GM18867 (cell line): Measurements from ENCODE around the gene CPT1B.
A peak's percentile ranks its signal among the peaks of the same experiment; 100 is the strongest.
"Not testable (repeated sequence)": the region's sequence is repeated elsewhere in the genome, so short reads cannot be mapped to it uniquely, and the experiment has no call there.

Experiments used
- ATAC-seq: cut with Tn5 transposase; IDR thresholded peaks from one replicate; pipeline ENCODE4 v1.9.1; 2021; ENCODE audit warnings: mild to moderate bottlenecking, moderate library complexity; ENCODE audit not compliant: unreplicated experiment

CPT1B gene

DNA sequence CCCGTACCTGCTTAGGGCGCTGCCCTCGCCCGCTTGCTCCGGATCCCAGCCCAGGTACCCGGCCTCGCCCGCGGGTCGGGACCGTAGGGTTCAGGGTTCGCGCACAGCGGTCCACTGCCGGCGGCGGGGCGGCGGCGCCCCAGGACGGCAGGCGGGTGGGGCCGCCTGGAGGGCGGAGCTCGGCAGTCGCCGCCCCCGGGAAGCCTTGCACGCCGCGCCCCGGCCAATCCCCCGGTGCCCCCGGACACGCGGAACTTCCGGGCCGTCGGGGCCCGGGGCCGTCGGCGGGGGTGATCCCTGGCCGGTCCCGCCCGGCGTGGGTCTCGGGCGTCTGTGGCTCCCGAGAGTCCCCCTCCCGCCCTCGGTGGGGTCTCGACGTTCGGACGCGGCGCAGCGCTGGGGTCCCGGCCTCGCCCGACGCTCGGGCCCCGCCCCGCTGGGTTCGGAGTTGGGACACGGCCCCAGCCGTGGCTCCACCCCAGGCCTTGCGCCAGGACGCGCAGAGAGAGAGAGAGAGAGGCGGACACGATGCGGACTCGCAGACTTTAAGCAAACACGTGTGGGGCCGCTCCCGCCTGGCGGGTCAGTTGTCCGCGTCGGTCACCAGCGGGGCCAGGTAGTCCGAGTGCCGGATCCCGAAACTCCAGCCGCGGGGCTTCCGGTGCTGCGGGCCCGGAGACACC is 48.2 kb downstream of the CPT1B start, which contains the start of gene TYMP:
TYMP (minus strand) TSS at position 116 of the 683 bp plus-strand sequence. CDS start 303 bp downstream, outside the sequence.
- peak; percentile 24 for ATAC-seq

- ATAC-seq: no peak
Measured at GRCh38 chr22:50529416-50529896, 48.8 kb downstream of the CPT1B start.

GRCh38 chr22:50528682-50529415 is 49.4 kb downstream of the CPT1B start:
- ATAC-seq: no peak

GRCh38 chr22:50527921-50528681 is 50.1 kb downstream of the CPT1B start:
- ATAC-seq: no peak

DNA sequence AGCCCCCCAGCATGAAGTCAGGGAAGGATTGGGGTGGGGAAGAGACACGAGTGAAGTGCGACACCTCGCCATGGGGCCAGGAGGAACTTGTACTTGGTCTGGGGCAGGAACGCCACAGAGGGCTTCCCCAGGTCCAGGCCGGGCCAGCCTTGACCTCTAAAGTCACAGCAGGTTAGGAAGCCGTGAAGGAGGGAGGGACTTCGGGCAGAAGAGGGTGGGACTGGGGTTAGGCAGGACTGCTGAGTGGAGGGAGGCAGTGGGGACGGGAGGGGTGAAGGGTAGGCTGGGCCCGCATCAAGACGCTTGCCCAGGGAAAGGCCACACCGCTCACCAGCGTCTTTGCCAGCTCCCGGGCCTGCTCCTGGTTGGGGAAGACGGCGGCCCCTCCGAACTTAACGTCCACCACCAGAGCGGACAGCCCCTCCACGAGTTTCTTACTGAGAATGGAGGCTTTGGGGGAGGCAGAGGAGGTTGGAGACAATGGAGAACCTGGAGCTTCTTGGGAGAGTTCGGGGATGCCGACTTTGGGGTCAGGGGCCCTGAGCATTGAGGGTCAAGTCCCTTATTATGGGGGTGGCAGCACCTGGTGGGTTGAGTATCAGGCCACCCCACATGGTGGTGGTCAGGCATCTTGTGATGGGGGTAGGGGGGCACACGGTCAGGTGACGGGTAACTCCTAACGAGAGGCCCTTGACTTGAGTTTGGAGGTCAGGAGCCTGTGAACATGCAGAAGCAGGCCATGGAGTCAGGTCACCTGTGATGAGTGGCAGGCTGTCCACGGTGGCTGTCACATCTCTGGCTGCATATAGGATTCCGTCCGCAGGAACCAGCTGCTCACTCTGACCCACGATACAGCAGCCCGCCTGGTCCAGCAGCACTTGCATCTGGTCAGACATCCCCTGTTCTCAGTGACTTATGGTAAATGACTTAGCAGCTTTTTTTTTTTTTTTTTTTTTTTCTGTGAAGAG is 51.1 kb downstream of the CPT1B start:
- no peak for ATAC-seq

DNA sequence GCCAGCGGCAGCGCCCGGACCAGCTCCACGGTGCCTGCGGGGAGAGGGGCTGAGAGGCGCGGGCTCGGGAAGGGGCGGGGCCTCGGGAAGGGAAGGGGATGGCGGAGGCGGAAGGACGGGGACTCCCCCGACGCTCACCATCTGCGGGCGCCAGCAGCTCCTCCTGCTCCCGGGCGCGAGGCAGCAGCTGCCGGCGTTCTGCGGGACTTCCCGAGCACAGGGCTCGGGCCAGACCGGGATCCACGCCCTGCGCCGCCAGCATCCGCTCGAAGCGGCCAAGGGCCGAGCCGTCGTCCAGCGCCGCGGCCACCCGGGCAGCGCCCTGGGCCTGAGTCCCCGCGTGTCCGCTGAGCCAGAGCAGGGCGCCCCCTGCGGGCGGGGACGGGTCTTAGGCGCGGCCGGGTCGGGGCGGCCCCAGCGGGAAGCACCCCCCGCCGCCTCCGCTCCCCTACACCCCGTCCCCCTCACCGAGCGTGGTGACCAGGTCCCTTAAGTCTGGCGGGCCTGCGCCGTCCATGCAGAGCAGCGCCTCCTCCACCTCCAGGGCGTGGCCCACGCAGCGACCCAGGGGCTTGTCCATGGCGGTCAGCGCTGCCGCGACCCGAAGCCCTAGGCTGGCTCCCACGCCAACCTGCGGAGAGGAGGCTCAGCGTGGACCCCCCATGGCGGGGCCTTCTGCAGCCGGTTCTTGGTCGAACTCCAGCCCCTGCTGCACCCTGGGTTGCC is 52.0 kb downstream of the CPT1B start:
- ATAC-seq: peak; percentile 21

- no peak for ATAC-seq
Measured at GRCh38 chr22:50525858-50526107, 52.4 kb downstream of the CPT1B start.

GRCh38 chr22:50525104-50525857 is 52.9 kb downstream of the CPT1B start, which contains the start of gene SCO2:
Gene SCO2 (minus strand): TSS chr22:50525598. CDS start chr22:50524411, 1,187 bp downstream.
- ATAC-seq: peak; percentile 36

- no peak for ATAC-seq
Measured at GRCh38 chr22:50524676-50525103, 53.5 kb downstream of the CPT1B start.

- no peak for ATAC-seq
Measured at GRCh38 chr22:50523806-50524675, 54.2 kb downstream of the CPT1B start.

DNA sequence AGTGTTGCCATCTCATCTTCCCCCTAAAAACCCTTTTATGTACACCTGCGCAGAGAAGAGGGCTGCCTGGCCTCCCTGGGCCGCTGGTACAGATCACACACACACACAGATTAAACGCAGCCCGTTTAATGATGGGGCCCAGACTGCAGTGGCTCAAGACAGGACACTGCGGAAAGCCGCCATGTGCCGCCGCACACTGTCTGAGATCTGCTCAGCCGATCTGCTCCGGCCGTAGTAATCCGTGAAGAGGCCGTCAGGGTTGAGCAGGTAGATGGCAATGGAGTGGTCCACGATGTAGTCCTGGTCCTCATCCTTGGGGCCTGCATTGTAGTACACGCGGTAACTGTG is 54.8 kb downstream of the CPT1B start:
- no peak for ATAC-seq

GRCh38 chr22:50522806-50523438 is 55.3 kb downstream of the CPT1B start:
- ATAC-seq: no peak

DNA sequence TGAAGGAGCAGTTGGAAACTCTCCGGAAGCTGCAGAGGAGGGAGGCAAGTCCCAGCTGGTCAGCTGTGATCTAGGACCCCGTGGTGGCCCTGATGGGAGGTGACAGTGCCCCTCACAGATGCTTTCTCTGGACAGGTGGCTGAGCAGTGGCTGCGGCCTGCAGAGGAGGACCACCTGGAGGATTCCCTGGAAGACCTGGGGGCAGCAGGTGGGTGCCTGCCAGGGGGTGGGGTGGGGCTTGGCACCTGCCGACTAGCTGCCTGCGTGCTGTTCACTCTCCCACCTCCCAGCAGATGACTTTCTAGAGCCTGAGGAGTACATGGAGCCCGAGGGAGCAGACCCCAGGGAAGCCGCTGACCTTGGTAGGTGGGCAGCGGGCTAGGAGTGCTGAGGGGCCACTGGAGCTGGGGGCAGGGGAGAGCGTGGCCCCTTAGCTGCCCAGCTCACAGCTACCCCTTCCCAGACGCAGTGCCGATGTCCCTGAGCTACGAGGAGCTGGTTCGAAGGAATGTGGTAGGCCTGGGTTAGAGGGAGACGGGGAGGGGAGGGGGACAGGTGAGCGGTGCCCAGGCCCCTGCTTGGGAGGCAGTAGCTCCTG is 55.9 kb downstream of the CPT1B start:
- ATAC-seq: no peak

- no peak for ATAC-seq
Measured at GRCh38 chr22:50521710-50522109, 56.5 kb downstream of the CPT1B start.

GRCh38 chr22:50520826-50521453 is 57.3 kb downstream of the CPT1B start:
- ATAC-seq: no peak

DNA sequence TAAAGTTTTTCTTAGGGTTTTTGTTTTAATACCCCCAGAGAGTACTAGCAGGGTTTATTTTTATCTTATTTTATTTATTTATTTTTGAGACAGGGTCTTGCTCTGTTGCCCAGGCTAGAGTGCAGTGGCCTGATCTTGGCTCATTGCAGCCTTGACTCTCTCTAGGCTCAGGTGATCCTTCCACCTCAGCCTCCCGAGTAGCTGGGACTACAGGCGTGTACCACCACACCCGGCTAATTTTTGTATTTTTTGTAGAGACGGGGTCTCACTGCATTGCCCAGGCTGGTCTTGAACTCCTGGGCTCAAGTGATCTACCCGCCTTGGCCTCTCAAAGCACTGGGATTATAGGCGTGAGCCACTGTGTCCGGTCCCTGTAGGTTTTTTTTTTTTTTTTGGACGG is 58.0 kb downstream of the CPT1B start:
- not testable (repeated sequence) for ATAC-seq

DNA sequence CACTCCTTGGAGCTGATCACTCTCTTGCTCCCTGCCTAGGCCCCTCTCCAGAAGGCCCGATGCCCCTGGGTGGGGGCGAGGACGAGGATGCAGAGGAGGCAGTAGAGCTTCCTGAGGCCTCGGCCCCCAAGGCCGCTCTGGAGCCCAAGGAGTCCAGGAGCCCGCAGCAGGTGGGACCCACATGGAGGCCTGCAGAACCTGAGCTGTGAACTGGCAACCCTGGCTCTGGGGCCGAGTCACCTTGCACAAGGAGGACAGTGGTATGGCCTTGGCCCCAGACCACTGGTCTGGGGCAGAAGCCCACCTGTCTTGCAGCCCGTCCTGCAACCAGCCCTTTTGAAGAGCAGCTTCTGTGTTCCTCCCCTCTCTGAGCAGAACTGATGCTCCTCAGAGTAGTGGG is 59.1 kb downstream of the CPT1B start:
- no peak for ATAC-seq
